NOMO-1 (cell line): ENCODE data around the gene KCNJ14.

Source experiments
- DNase-seq, 2 experiments: peaks; one replicate each; lab custom pipeline; 2025; ENCODE audit not compliant: unreplicated experiment in 2 of 2; lab: John Stamatoyannopoulos, UW

KCNJ14 gene

GRCh38 chr19:48469934-48470680 is 14.7 kb downstream of the KCNJ14 start:
- DNase-seq, result no peak

GRCh38 chr19:48470856-48471255 is 15.5 kb downstream of the KCNJ14 start:
- no peak for DNase-seq

GRCh38 chr19:48471836-48472235 is 16.5 kb downstream of the KCNJ14 start:
- DNase-seq, result no peak

- no peak for DNase-seq
Observed at GRCh38 chr19:48473161-48473966, 18.0 kb downstream of the KCNJ14 start.

- no peak for DNase-seq
Observed at GRCh38 chr19:48474084-48474592, 18.8 kb downstream of the KCNJ14 start.

- no peak for DNase-seq
Observed at GRCh38 chr19:48475369-48476068, 20.1 kb downstream of the KCNJ14 start.

DNA sequence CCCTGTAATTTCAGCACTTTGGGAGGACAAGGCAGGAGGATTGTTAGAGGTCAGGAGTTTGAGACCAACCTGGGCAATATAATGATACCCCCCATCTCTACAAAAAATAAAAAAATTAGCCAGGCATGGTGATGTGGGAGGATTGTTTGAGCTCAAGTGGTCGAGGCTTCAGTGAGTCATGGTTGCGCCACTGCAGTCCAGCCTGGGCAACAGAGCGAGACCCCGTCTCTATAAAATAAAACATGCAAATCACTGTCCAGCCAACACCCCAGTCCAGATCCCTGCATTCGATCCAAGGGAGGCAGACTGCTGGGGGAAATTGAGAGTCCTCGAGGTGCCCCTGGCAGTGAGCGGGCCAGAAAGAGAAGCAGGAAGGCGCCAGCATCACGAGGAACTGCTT is 20.8 kb downstream of the KCNJ14 start:
- DNase-seq, result no peak

GRCh38 chr19:48477067-48477685 is 21.8 kb downstream of the KCNJ14 start:
- no peak for DNase-seq

DNA sequence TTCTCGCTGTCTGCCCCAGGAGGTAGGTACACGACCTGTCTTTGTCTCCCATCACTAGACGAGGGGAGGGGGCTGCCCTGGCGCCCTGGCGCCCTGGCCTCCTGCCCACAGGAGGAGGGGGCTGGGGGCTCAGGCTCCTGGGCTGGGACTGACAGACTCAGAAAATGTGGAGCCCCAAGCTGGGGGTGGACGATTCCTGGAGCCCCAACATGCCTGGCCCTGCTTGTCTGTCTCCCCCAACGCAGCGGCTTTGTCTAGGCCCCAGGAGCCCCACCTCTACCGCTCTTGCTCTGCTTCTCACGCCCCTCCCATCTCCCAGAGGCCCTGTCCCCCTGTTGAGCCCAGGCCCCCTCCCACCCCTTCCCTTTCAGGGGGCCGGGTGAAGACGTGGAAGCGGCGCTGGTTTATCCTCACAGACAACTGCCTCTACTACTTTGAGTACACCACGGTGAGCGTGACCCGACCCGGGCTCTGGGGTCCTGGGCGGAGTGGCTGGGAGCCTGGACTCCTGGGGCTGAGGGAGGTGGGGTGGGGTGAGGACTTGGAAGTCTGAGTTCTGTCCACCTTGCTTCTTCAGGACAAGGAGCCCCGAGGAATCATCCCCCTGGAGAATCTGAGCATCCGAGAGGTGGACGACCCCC is 22.4 kb downstream of the KCNJ14 start:
- DNase-seq, result no peak

- DNase-seq, result no peak
Observed at GRCh38 chr19:48478339-48479256, 23.2 kb downstream of the KCNJ14 start.

GRCh38 chr19:48479686-48480085 is 24.3 kb downstream of the KCNJ14 start:
- DNase-seq, result no peak

DNA sequence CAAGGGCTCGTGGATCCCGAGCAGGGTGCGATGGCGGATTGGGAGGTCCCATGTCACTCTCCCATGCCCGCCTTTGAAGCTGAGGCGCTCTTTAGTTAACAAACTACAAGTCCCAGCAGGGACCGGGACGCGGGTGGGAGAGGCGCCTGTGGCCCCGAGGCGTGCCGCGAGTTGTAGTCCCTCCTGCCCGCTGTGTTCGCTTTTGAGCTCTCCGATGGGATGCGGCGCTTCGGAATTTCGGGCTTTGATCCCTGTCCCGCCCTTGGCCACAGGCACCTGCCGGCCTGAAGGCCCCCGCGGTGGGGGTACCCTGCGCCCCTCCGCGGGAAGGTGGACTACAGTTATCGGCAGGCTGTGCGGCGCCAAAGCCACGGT is 24.8 kb downstream of the KCNJ14 start:
- peak in 1 of 2 experiments; percentile 4 for DNase-seq

GRCh38 chr19:48480558-48481500 is 25.5 kb downstream of the KCNJ14 start:
- DNase-seq, result peak; percentile 41 to 45

- no peak for DNase-seq
Observed at GRCh38 chr19:48481846-48482639, 26.7 kb downstream of the KCNJ14 start.

DNA sequence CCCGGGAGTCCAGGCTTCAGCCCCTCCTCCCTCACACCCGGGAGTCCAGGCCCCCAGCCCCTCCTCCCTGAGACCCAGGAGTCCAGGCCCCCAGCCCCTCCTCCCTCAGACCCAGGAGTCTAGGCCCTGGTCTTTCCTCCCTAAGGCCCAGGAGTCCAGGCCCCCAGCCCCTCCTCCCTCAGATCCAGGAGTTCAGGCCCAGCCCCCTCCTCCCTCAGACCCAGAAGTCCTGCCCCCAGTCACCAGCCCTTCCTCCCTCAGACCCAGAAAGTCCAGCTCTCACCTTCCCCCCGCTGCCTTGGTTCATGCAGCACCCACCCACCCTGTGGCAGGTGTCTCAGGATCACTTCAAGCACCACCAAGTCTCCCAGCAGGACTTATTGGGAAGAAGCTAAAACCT is 27.9 kb downstream of the KCNJ14 start:
- no peak for DNase-seq

DNA sequence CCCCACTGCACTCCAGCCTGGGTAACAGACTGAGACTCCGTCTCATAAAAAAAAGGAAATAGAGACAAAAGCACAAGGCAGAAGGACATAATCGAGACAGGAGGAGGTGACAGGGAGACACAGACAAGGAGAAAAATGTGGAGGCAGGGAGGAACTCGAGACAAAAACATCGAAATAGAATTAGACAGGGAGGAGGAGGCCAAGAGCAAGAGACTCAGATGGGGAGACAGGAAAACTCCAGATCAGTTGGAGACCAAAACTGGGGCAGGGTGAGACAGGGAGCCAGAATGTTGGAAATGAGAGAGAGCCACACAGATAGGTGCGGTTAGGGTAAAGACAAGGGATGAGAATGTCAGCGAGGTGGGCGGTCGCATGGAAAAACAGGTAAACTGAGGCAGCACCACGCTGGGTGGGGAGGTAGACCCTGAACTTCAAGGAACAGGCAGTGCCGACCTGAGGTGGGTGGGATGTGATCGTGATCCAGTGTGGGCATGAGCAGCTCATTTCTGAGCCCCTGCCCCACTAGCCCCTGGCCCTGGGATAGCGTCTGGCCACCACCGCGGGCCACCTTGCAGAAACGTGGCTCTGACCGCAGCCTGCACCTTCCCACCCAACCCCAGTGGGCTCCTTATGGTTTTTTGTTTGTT is 29.0 kb downstream of the KCNJ14 start:
- DNase-seq, result no peak
